HG03469 (cell line): Measurements from ENCODE around the gene VEGFB.
A peak's percentile ranks its signal among the peaks of the same experiment; 100 is the strongest.

Experiments
- ATAC-seq: cut with Tn5 transposase; IDR thresholded peaks from one replicate; pipeline ENCODE4 v1.9.1; 2021; ENCODE audit warnings: mild to moderate bottlenecking, moderate library complexity, moderate number of reproducible peaks; ENCODE audit not compliant: unreplicated experiment

Gene VEGFB

DNA sequence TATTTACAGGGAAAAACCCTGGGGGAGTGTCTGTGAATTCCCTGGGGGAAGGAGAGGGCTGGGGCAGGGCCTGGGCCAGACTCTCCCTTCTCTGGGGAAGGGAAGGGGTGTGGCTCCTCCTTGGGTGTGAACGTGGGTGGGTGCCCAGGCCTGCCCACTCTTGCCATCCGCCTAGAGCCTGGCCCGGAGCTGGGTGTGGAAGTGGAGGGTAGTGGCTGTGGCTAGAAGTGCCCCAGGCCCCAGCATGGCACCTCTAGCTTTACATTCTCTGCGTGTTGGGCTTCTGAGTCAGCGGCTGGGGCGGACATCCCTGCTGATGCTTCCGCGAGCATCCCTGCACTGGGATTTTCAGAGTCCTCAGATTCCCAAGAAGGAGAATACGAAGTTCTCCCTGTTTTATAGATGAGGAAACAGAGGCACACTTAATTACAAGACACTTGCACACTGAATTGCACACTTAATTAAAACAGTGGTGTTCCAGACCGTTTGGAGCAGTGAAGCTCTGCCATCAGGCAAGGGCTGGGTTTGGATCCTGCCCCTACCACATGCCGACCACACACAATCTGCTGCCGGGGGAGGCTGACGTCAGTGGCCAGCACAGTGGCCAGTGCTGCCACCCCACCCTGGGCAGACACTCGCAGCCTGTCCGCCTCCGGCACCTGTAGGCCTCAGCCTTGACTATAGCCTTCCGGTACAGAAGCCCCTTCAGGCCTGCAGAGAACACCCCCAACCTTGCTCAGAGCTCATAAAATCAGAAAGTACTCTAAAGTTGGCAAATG lies 42.5 kb downstream of the VEGFB start:
- ATAC-seq = no peak

DNA sequence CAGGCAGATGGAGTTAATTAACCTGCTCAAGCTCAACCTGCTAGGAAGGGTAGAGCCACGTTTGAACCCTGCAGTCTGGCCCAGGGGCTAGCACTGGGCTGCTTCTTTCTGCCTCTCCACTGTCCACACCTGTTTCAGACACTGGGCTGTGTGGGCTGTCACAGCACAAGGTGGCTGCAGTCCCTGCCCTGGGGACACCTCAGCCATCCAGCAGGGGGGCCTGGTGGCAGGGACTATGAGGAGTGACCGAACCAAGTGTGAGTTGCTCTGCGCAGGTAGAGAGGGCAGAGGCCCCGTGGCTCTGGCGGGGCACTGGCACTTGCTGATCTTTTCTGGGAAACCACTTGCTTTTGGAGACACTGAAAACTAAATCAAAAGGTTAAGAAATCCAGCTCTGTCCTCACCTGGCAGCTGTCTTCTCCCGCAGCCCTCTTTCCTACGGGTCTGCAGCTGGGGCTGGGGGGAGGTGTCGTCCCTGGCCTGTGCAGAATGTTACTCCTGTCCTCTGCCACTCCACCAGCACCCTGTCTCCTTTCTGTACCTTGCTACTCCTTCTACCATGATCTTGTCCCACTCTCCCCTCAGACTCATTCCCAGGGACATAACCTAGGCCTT lies 44.3 kb downstream of the VEGFB start:
- no peak for ATAC-seq

DNA sequence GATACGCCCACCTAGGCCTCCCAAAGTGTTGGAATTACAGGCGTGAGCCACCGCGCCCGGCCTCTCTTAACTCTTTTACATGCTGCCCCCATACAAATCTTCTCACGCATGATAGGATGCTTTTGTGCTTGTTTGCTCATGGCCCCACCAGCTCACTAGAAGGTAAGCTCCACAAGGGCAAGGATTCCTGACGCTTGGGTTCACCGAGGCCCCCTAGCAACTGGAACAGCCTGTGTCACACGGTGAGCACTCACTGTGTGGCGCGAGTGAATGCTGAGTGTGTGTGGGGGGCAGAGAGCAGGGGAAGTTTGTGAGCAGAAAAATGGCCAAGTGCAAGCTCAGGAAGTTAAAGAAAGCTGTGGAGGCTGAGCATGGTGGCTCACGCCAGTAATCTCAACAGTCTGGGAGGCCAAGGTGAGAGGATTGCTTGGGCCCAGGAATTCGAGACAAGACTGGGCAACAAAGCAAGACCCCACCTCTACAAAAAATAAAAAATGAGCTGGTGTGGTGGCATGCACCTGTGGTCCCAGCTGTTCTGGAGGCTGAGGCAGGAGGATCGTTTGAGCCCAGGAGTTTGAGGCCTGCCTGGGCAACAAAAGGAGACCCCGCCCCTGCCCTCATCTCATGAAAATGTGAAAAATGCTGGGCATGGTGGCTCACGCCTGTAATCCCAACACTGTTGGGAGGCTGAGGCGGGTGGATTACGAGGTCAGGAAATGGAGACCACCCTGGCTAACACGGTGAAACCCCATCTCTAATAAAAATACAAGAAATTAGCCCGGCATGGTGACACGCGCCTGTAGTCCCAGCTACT lies 47.8 kb downstream of the VEGFB start:
- no peak for ATAC-seq

DNA sequence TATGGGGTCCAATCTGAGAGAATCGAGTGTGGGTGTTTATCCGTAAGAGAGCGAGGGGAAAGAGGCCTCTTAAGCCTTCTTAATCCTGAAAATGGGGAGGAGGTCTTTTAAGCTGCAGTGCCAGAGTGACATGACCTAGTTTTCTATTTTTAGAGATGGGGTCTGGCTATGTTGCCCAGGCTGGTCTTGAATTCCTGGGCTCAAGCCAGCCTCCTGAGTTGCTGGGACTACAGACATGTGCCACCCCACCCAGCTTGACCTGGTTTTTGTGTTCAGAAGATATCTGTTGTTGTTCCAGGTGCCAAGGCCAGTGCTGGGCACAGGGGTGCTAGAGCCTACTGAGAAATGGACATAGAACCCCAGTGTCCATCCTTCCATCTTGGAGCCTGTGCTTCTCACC lies 48.7 kb downstream of the VEGFB start:
- ATAC-seq = no peak

DNA sequence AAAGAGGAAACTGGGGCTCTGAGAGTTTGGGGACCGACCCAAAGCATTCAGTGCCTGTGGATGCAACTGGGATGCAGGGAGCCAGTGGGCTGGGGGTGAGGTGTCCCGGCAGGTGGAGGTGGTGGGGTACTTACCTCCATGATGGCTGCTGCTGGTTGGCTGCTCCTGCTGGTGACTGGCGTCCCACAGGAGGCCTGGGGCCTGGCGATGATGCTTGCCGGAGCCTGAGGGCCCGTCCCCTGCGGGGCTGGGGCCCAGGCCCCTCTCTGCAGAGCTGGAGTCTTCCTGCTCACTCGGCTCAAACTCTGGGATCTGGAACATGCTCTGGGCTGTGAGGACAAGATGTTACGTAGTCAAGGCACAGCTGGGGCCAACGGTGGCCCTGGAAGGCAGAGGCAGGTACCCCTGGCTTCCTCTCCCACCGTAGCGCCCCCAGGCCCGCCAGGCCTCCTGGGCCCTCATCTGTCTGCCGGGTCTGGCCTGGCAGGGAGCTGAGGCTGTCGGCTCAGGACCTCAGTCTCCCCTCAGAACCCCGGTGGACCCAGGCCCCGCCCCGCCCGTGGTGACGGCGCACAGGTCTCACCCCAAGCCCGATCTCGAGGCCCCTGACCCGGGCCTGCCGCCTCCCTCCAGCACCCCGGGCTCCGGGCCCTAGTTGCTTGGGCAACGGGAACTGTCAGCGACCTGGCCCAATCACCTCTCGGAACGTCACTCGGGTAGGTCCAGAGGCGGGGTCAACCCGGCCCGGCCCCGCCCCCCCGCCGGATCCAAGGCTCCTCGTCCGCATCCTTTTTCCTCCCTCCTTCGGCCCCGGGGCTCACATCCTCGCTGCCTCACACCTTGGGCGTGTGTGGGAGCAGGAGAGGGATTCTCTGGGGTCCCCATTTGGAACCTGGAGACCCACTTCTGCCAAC lies 49.9 kb downstream of the VEGFB start, which contains the start of gene BAD:
BAD (minus strand) TSS at position 618 of the 914 bp plus-strand sequence; CDS start at position 321, 297 bp downstream.
- peak; percentile 43 for ATAC-seq

DNA sequence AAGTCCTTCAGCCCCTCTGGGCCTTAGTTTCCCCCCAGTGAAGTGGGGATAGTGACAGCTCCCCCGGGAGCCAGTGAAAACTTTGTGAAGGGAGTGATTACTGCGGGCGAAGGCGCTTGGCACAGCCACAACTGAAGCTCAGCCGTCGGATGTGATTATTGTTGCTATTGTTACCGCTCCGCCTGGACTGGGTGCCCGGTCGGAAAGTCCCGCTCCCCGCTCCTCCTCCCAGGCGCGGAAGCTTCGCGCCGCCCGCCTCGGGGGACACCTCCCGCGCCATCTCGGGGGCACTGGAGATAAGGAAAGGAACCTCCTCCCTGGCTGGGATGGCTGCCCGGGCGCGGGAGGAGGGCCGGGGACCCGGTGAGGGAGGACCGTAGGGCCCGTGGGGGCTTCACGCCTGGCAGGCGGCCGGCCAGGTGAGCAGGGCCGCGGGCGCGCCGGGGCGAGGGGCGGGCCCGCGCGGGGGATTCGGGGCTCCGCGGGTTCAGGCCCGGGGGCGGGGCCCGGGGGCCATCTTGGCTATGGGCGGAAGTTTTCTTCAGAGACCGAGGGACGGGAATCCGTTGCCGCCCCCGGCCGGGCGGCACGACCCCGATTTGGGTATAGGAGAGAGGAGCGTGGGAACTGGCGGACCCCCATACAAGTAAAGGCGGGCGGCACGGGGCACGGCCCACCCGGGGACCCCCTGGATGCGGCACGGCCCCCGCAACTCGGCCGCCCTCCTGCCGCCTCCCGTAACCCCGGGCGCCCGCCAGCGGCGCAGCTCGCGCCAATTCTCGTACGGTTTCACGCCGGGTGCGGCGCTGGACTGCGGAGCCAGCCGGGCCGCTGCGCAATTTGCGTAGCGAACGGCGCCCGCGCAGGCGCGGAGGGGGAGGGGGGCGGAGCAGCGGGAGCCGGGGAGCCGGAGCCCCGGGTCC lies 50.8 kb downstream of the VEGFB start, which contains the start of gene GPR137:
GPR137 (plus strand) TSS at position 887 of the 923 bp plus-strand sequence. CDS start 677 bp downstream, outside the sequence.
- peak; percentile 49 for ATAC-seq

DNA sequence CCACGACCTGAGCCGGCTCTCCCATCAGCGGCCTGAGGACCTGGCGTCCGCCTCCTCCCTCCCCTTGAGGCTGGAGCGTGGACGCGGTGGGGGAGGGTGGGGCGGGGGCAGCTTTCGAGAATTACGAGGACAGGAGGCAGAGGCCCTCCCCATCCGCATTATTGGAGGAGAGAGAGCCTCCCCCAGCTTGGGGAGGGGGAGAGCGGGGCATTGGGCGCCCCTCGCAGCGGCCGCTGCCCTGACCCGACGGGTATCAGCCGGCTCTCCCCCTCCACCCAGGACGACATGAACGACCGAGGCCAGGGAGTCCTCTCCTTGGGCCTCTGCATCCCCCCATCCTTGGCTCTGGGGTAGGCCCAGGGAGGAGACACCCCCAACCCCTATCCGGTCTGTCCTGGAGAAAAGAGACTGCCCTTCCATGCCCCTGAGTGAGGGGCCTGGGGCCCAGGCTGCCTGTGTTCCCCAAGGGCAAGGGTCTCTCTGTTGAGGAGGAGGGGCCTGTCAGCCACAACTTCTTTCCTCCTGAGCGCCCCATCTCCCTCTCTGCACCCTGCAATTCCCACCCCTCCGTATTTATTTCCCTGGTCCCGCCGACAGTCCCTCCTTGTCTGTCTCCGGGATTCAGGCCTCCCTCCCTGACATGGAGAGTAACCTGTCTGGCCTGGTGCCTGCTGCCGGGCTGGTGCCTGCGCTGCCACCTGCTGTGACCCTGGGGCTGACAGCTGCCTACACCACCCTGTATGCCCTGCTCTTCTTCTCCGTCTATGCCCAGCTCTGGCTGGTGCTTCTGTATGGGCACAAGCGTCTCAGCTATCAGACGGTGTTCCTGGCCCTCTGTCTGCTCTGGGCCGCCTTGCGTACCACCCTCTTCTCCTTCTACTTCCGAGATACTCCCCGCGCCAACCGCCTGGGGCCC lies 51.8 kb downstream of the VEGFB start:
- ATAC-seq = no peak

DNA sequence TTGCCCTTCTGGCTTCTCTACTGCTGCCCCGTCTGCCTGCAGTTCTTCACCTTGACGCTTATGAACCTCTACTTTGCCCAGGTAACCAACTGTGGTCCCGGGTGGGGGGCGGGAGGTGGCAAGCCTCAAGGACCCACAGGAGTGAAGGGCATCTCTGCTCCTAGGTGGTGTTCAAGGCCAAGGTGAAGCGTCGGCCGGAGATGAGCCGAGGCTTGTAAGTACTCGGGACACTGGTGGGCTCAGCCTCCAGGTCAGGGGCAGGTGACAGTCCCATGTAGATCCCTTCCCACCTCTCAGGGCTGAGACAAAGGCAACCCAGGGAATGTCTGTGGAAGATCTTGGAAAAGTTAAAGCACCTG lies 52.4 kb downstream of the VEGFB start:
- no peak for ATAC-seq

DNA sequence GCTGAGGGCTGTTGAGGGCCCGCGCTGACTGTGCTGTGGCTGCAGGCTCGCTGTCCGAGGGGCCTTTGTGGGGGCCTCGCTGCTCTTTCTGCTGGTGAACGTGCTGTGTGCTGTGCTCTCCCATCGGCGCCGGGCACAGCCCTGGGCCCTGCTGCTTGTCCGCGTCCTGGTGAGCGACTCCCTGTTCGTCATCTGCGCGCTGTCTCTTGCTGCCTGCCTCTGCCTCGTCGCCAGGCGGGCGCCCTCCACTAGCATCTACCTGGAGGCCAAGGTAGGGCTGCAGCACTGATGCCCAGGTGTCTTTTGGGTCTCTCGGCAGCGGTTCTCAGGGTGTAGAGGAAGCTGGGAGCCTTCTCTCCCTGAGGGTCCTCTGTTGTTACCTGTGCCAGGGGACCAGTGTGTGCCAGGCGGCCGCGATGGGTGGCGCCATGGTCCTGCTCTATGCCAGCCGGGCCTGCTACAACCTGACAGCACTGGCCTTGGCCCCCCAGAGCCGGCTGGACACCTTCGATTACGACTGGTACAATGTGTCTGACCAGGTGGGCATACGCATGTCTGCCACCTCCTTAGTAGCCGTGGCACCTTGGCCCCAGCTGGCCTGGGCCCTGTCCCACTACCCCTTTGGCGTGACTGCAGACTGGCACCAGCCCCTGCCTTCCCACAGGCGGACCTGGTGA lies 53.4 kb downstream of the VEGFB start:
- ATAC-seq = no peak

DNA sequence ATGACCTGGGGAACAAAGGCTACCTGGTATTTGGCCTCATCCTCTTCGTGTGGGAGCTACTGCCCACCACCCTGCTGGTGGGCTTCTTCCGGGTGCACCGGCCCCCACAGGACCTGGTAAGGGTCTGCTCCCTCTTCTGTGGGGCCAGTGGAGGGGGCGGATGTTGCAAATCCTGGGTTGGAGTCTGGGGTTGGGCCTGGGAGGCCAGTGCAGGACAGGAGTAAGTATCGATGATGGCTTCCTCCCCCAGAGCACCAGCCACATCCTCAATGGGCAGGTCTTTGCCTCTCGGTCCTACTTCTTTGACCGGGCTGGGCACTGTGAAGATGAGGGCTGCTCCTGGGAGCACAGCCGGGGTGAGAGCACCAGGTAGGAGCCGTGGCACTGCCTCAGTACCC lies 54.0 kb downstream of the VEGFB start:
- ATAC-seq = no peak
